Tibial nerve (tissue), 4 donors: Measurements from ENCODE around the gene CHMP1A. TPM values are rescaled to one million over a fixed set of nuclear protein-coding genes. Genes with fewer than 3 reads are reported as not detected.

Source experiments
- DNase-seq, 2 donors: peaks; one replicate each; pipeline ENCODE4 v3.0.0-alpha.2; 2019; ENCODE audit warnings: low spot score in 2 of 2
- H3K27ac ChIP-seq, 4 donors: fragments of 200-600 bp; sonication (generic) in 3 of 4; one replicate each; pipeline ENCODE4 v1.5.1; 2017 to 2019; ENCODE audit warnings: mild to moderate bottlenecking in 1 of 4
- H3K27me3 ChIP-seq, 2 donors: fragments of 200-600 bp; sonication (generic) in 1 of 2; one replicate each; pipeline versions ENCODE4 v1.5.1 to v1.6.0; 2017 to 2019
- H3K36me3 ChIP-seq, 3 donors: fragments of 200-600 bp; sonication (generic); one replicate each; pipeline ENCODE4 v1.5.1; 2018 to 2019
- H3K4me1 ChIP-seq, 4 donors: fragments of 200-600 bp; sonication (generic) in 3 of 4; one replicate each; pipeline ENCODE4 v1.5.1; 2017 to 2019
- H3K4me3 ChIP-seq, 4 donors: fragments of 200-600 bp; sonication (generic) in 3 of 4; one replicate each; pipeline ENCODE4 v1.5.1; 2017 to 2019; ENCODE audit warnings: mild to moderate bottlenecking in 1 of 4, moderate library complexity in 1 of 4
- H3K9me3 ChIP-seq, 4 donors: fragments of 200-600 bp; sonication (generic) in 3 of 4; one replicate each; pipeline ENCODE4 v1.5.1; 2017 to 2019
- EP300 ChIP-seq, 2 donors: sonication (generic); formaldehyde crosslinking; IDR thresholded peaks; one replicate each; pipeline ENCODE4 v1.6.1; 2017; ENCODE audit warnings: antibody characterized with exemption in 2 of 2, mild to moderate bottlenecking in 1 of 2
- POLR2A ChIP-seq, 2 donors: fragments of 450-650 bp; IDR thresholded peaks; one replicate each; pipeline ENCODE4 v1.6.1; 2017; ENCODE audit warnings: antibody characterized with exemption in 2 of 2, mild to moderate bottlenecking in 2 of 2, moderate library complexity in 2 of 2
- WGBS, 2 donors: methylation state at CpG; one replicate each; pipeline ENCODE4 v1.1.5; 2018; 5-methylcytosine and 5-hydroxymethylcytosine counted together
- total RNA-seq, 4 donors: library from RNA; depleted of rRNA; stranded (reverse); fragments of >200 nt; gene quantifications; one replicate each; pipeline ENCODE4 v1.1.0, GENCODE V29; 2016
- TF ChIP-seq, protein P1 (sequence below), 5 experiments: fragments of 200-600 bp in 3 of 5; fragments of 450-650 bp in 2 of 5; sonication (generic) in 3 of 5; IDR thresholded peaks; one replicate each; pipeline ENCODE4 v1.5.1; 2016 to 2019; ENCODE audit warnings: antibody characterized with exemption in 5 of 5, mild to moderate bottlenecking in 3 of 5, moderate library complexity in 2 of 5

Gene CHMP1A
- total RNA-seq, 4 donors from 2014 or later = 90.0 to 109 (median 92.7) TPM

DNA sequence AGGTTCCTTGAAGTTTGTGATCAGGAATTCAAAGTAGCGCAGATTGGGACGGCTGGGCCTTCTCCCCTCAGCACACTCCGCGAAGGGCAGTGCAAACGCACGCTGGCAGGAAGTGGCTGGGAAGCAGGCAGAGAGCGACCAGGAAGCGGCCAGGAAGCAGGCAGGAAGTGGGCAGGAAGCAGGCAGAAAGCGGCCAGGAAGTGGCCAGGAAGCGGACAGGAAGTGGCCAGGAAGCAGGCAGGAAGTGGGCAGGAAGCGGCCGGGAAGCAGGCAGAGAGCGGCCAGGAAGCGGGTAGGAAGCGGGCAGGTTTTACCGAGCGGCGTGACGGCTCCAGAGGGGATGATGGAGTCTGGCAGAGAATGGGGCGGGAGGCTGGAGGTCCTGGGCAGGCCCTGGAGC, 40.9 kb downstream of the CHMP1A start:
- Histone ChIP-seq H3K27me3 (peaks cover 0 to 51% of the 10 kb centered on the region in 2 donors), H3K4me1 (no peaks in the 10 kb centered on the region), H3K4me3 (no peak overlapping the region), H3K9me3 (no peaks in the 10 kb centered on the region), H3K27ac (no peak overlapping the region), H3K36me3 (no peaks in the 10 kb centered on the region)
- DNase-seq = no peak
- TF ChIP-seq POLR2A (IDR thresholded peaks at IDR 0.05) (no peak), EP300 (IDR thresholded peaks at IDR 0.05) (no peak)
- TF ChIP-seq, protein P1, sequence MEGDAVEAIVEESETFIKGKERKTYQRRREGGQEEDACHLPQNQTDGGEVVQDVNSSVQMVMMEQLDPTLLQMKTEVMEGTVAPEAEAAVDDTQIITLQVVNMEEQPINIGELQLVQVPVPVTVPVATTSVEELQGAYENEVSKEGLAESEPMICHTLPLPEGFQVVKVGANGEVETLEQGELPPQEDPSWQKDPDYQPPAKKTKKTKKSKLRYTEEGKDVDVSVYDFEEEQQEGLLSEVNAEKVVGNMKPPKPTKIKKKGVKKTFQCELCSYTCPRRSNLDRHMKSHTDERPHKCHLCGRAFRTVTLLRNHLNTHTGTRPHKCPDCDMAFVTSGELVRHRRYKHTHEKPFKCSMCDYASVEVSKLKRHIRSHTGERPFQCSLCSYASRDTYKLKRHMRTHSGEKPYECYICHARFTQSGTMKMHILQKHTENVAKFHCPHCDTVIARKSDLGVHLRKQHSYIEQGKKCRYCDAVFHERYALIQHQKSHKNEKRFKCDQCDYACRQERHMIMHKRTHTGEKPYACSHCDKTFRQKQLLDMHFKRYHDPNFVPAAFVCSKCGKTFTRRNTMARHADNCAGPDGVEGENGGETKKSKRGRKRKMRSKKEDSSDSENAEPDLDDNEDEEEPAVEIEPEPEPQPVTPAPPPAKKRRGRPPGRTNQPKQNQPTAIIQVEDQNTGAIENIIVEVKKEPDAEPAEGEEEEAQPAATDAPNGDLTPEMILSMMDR (IDR thresholded peaks at IDR 0.05) = no peak
- WGBS, 2 donors = 81% methylated on average over 20 of the region's 20 CpGs

DNA sequence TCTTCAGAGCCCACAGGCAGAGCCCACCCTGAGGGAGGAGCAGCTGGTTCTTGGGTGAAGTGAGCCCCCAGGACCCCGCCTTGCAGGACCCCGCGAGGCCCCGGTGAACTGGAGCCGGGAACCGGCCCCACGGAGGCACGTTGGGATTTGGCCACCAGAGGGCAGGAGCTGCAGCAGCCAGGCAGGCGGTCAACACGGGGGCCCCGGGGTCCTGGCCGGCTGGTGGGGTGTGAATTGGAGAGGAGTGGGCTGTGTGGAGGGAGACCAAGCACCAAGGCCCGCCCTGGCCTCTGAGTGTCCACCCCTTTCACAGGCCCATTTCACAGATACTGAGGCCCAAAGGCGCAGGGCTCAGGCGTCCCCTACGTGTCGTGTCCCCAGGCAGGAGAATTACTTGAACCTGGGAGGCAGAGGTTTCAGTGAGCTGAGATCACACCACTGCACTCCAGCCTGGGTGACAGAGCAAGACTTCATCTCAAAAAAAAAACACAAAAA, 41.9 kb downstream of the CHMP1A start:
- Histone ChIP-seq H3K36me3 (no peaks in the 10 kb centered on the region), H3K4me3 (no peak overlapping the region), H3K9me3 (no peaks in the 10 kb centered on the region), H3K27me3 (peaks cover 0 to 41% of the 10 kb centered on the region in 2 donors), H3K27ac (no peak overlapping the region), H3K4me1 (no peaks in the 10 kb centered on the region)
- WGBS, 2 donors = 23 to 34% methylated on average over 14 to 17 of the region's 17 CpGs
- DNase-seq = no peak
- TF ChIP-seq POLR2A (IDR thresholded peaks at IDR 0.05) = no peak
- TF ChIP-seq EP300 (IDR thresholded peaks at IDR 0.05) = no peak
- TF ChIP-seq, protein P1 (IDR thresholded peaks at IDR 0.05) = peak; percentile 27 to 66 (median 58)

DNA sequence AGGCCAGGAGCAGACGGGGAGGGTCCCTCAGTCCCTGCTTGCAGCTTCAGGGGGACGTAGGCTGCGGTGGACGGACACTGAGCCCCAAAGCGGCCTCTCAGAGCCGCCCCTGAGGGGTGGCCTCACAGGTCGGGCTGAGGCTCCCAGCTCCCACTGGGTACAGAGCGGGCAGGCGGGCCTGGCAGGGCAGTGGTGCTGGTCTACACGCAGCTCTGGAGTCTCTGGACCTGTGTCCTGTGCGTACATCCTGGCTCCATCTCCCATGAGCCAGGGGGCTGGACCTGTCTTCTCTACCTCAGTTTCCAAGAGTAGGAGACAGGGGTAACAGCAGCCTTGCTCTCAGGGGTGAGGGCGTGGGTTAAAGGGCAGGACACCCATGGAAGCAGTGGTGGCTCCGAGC, 42.3 kb downstream of the CHMP1A start:
- Histone ChIP-seq H3K4me3 (no peak overlapping the region), H3K27me3 (peaks cover 0 to 36% of the 10 kb centered on the region in 2 donors), H3K36me3 (no peaks in the 10 kb centered on the region), H3K9me3 (no peaks in the 10 kb centered on the region), H3K27ac (no peak overlapping the region), H3K4me1 (no peaks in the 10 kb centered on the region)
- DNase-seq = no peak
- TF ChIP-seq POLR2A (IDR thresholded peaks at IDR 0.05) = no peak
- TF ChIP-seq, protein P1 (IDR thresholded peaks at IDR 0.05) = no peak
- TF ChIP-seq EP300 (IDR thresholded peaks at IDR 0.05) = no peak
- WGBS, 2 donors = 86 to 88% methylated on average over 10 of the region's 13 CpGs

DNA sequence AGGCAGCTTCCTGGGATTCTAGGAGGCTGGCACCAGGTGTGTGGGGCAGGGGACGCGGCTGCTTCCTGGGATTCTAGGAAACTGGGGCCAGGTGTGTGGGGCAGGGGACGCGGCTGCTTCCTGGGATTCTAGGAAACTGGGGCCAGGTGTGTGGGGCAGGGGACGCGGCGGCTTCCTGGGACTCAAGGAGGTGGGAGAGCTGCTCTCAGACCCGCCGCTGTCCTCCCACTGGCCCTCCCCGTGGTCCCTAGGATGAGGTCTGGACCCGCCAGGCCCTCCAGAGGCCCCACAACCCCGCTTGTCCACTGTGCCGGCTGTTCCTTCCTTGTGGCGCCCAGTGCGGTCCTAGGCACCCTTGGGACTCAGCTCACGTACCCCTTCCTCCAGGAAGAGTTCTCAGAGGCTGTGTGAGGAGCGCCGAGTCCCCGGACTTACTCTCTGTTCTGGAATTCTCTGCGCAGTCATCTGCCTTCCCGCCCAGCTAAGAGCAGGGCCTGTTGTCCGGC, 43.5 kb downstream of the CHMP1A start:
- TF ChIP-seq POLR2A (IDR thresholded peaks at IDR 0.05) (no peak), EP300 (IDR thresholded peaks at IDR 0.05) (no peak)
- TF ChIP-seq, protein P1 (IDR thresholded peaks at IDR 0.05) = no peak
- peaks cover 0 to 34% of the 10 kb centered on the region in 2 donors for H3K27me3 ChIP-seq
- WGBS, 2 donors = 87 to 93% methylated on average over 21 to 22 of the region's 22 CpGs

DNA sequence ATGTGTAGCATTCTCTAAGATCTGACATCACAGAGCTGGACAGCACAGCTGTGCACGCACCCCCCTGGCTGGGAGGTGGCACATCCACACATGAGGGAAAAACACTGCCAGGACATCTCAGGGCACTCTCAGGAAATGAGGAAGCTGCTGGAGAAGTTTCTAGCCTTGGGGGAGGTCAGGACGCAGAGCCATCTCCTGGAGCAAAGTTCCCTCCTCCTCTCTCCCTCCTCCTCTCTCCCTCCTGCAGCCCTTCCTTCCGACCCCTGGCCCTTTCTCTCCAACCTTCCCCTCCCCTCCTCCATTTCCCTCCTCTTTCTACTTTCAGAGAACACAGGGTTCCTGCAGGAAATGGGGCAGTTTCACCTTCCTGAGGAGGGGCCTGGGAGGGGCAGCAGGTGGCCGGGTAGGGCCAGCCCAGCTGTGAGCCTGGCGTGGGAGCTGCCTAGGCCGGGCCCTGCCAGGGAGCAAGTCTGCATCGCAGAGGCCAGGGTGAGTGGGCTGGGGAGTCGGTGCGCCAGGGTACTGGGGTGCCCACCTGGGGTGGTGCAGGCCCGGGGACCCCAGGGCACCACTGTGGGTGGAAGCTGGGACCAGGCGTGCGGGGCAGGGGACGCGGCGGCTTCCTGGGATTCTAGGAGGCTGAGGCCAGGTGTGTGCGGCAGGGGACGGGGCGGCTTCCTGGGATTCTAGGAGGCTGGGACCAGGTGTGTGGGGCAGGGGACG, 44.1 kb downstream of the CHMP1A start, which contains the start of gene DPEP1:
DPEP1 (plus strand) TSS at position 412 of the 723 bp plus-strand sequence. CDS start 16,769 bp downstream, outside the sequence.
- H3K27ac ChIP-seq = peak within 1 kb of the TSS in 1 of 4 donors; percentile 62
- WGBS, 2 donors = 66 to 70% methylated on average over 19 of the region's 19 CpGs
- H3K4me3 ChIP-seq = peak within 1 kb of the TSS in 1 of 4 donors; percentile 15
- H3K36me3 ChIP-seq = no peaks in the 10 kb centered on the region
- no peak for DNase-seq
- H3K27me3 ChIP-seq = peaks cover 0 to 34% of the 10 kb centered on the region in 2 donors
- no peaks in the 10 kb centered on the region for H3K4me1 ChIP-seq
- no peak for TF ChIP-seq EP300 (IDR thresholded peaks at IDR 0.05)
- H3K9me3 ChIP-seq = no peaks in the 10 kb centered on the region

More for the DNA sequence above, 43.5 kb downstream of the CHMP1A start:
- Histone ChIP-seq H3K27ac (peak overlapping the region in 1 of 4 donors; percentile 62), H3K4me3 (no peak overlapping the region), H3K36me3 (no peaks in the 10 kb centered on the region), H3K4me1 (no peaks in the 10 kb centered on the region), H3K9me3 (no peaks in the 10 kb centered on the region)
- DNase-seq = no peak
